Measurements from ENCODE around the gene PDE8A. TPM values are rescaled to one million over a fixed set of nuclear protein-coding genes. Genes with fewer than 3 reads are reported as not detected.

PDE8A gene
- total RNA-seq, 1 donor from 2014 or later: 11.4 TPM

GRCh38 chr15:85045615-85046014 is 64.0 kb downstream of the PDE8A start:
- H3K9me3 Mint-ChIP-seq: no peaks in the 10 kb centered on the region
- H3K27me3 Mint-ChIP-seq (ENCODE audit: insufficient read depth, low read depth): no peaks in the 10 kb centered on the region
- H3K36me3 Mint-ChIP-seq: no peaks in the 10 kb centered on the region
- H3K4me1 ChIP-seq: no peaks in the 10 kb centered on the region
- no peak overlapping the region for H3K27ac ChIP-seq
- TF ChIP-seq EZH2 (IDR thresholded peaks at IDR 0.05) (no peak), CTCF (IDR thresholded peaks at IDR 0.05) (no peak), EZH2phosphoT487 (IDR thresholded peaks at IDR 0.05) (no peak)
- no peak overlapping the region for H3K4me3 Mint-ChIP-seq
- DNase-seq (ENCODE audit: low spot score): no peak
- no peaks in the 10 kb centered on the region for H4K20me1 ChIP-seq (ENCODE audit: low read depth)
- no peaks in the 10 kb centered on the region for H3K36me3 ChIP-seq
- H3K27me3 ChIP-seq: no peaks in the 10 kb centered on the region
- H2AFZ ChIP-seq (replicated peaks): no peak overlapping the region
- H3K4me2 ChIP-seq: no peak overlapping the region
- no peaks in the 10 kb centered on the region for H3K79me2 ChIP-seq (ENCODE audit: low read depth)
- H3F3A ChIP-seq (ENCODE audit: low read depth): peaks cover 7% of the 10 kb centered on the region
- H3K27ac Mint-ChIP-seq: no peak overlapping the region
- no peaks in the 10 kb centered on the region for H3K9me3 ChIP-seq (ENCODE audit: low read depth)
- no peaks in the 10 kb centered on the region for H3K4me1 Mint-ChIP-seq
- no peak overlapping the region for H3K4me3 ChIP-seq
- H3K9ac ChIP-seq: no peak overlapping the region

DNA sequence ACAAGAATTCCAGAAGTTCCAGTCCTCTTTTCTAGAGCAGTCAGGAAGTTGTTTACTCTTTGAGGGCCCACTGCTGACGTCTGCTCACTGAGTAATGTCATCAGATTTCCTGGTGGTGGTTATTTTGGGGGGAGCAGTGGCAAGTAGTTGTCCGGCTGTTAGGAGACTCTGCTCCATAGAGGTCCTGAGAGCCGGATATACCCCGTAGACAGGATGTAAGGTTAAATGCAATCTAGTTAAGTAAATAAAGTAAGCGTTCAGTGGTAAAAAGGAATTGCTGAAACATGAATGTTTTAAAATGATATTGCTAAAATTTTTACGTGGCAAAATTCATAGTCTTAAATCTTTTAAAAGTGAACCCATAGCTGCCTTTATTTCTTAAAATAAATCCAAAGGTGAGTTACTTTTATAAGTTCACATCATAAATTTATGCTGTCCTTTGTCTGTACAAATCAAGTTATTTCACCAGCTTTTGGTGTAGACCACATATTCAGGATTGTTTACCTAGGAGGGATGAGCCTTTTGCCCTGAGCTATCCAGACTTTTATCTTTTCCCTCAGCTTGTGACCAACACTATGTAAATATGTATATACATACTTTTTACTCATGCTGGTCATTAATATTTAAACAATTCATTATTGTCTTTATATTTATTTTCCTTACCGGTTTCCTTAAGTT is 65.8 kb downstream of the PDE8A start:
- Histone ChIP-seq H3K36me3 (no peaks in the 10 kb centered on the region), H3K79me2 (ENCODE audit: low read depth) (no peaks in the 10 kb centered on the region), H3K4me2 (no peak overlapping the region), H4K20me1 (ENCODE audit: low read depth) (no peaks in the 10 kb centered on the region), H3K4me3 (no peak overlapping the region), H2AFZ (replicated peaks) (no peak overlapping the region), H3K9me3 (ENCODE audit: low read depth) (no peaks in the 10 kb centered on the region), H3K27ac (no peak overlapping the region), H3K4me1 (no peaks in the 10 kb centered on the region), H3F3A (ENCODE audit: low read depth) (peaks cover 7% of the 10 kb centered on the region), H3K9ac (no peak overlapping the region), H3K27me3 (no peaks in the 10 kb centered on the region)
- no peaks in the 10 kb centered on the region for H3K36me3 Mint-ChIP-seq
- H3K4me3 Mint-ChIP-seq: no peak overlapping the region
- H3K4me1 Mint-ChIP-seq: no peaks in the 10 kb centered on the region
- no peak for DNase-seq (ENCODE audit: low spot score)
- no peak overlapping the region for H3K27ac Mint-ChIP-seq
- no peak for TF ChIP-seq EZH2 (IDR thresholded peaks at IDR 0.05)
- no peak for TF ChIP-seq EZH2phosphoT487 (IDR thresholded peaks at IDR 0.05)
- TF ChIP-seq CTCF (IDR thresholded peaks at IDR 0.05): no peak
- no peaks in the 10 kb centered on the region for H3K27me3 Mint-ChIP-seq (ENCODE audit: insufficient read depth, low read depth)
- H3K9me3 Mint-ChIP-seq: no peaks in the 10 kb centered on the region

DNA sequence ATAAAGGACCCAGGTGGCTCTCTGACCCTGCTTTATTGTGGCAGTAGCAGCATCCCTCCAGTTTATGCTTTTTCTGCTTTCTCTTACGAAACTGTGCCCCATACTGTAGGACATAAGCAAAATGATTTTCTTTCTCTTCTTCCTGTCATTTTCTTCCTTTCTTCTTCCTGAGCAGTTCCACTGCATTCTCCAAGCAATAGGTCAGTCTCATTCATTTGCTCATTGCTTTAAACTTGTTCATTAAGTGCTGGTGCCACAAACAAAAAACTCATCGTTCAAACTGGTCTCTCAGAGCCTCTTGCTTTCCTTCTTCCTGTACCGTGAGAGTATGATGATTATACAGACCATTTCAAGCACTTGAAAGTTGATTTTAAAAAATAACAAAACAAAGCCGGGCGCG is 66.8 kb downstream of the PDE8A start:
- Mint-ChIP-seq H3K4me1 (no peaks in the 10 kb centered on the region), H3K9me3 (no peaks in the 10 kb centered on the region), H3K27ac (no peak overlapping the region), H3K36me3 (no peaks in the 10 kb centered on the region), H3K27me3 (ENCODE audit: insufficient read depth, low read depth) (no peaks in the 10 kb centered on the region), H3K4me3 (no peak overlapping the region)
- no peak for DNase-seq (ENCODE audit: low spot score)
- H2AFZ ChIP-seq (replicated peaks): no peak overlapping the region
- H4K20me1 ChIP-seq (ENCODE audit: low read depth): no peaks in the 10 kb centered on the region
- H3K9ac ChIP-seq: no peak overlapping the region
- H3K79me2 ChIP-seq (ENCODE audit: low read depth): no peaks in the 10 kb centered on the region
- H3K4me2 ChIP-seq: no peak overlapping the region
- no peaks in the 10 kb centered on the region for H3K9me3 ChIP-seq (ENCODE audit: low read depth)
- no peak overlapping the region for H3K4me3 ChIP-seq
- peaks cover 7% of the 10 kb centered on the region for H3F3A ChIP-seq (ENCODE audit: low read depth)
- no peak for TF ChIP-seq EZH2phosphoT487 (IDR thresholded peaks at IDR 0.05)
- TF ChIP-seq EZH2 (IDR thresholded peaks at IDR 0.05): no peak
- TF ChIP-seq CTCF (IDR thresholded peaks at IDR 0.05): no peak
- no peaks in the 10 kb centered on the region for H3K36me3 ChIP-seq
- H3K27me3 ChIP-seq: no peaks in the 10 kb centered on the region
- H3K27ac ChIP-seq: no peak overlapping the region
- no peaks in the 10 kb centered on the region for H3K4me1 ChIP-seq

All from neural progenitor cell (in vitro differentiated cells).